Adipose tissue (tissue), 3 donors: ENCODE measurements around the gene ARHGEF7. TPM values are rescaled to one million over a fixed set of nuclear protein-coding genes. Genes with fewer than 3 reads are reported as not detected.

Experiments
- polyA plus RNA-seq, 3 donors: library from polyadenylated mRNA; stranded (reverse); fragments of 200-250 nt; gene quantifications; one replicate each; pipeline ENCODE4 v1.2.3, GENCODE V29; 2013
- donor health status: healthy with polysubstance abuse.
- donor health status: Bipolar disorder and iron deficiency.
- donor health status: healthy.

ARHGEF7 gene
- polyA plus RNA-seq, 3 donors: 14.0 to 41.9 (median 27.8) TPM

Other genes with a start within 250 kb of the ARHGEF7 start
- gene ANKRD10, start 200.2 kb upstream of the ARHGEF7 start, polyA plus RNA-seq: 10 to 100 TPM; 46.9 to 54.1 (median 50.9) TPM
- gene TEX29, start 205.3 kb downstream of the ARHGEF7 start, polyA plus RNA-seq: 1 to 10 TPM in 1 of 3 donors, under 1 TPM in 2; 0.25 to 1.2 (median 0.43) TPM